Right lobe of liver (tissue), 6 donors: ENCODE results near the gene CHRND. TPM values are rescaled to one million over a fixed set of nuclear protein-coding genes. Genes with fewer than 3 reads are reported as not detected.

Experiments used
- ATAC-seq, 4 donors: fragments of 200-7000 bp; cut with Tn5 transposase; one replicate each; pipeline ENCODE4 v1.9.1; 2020; ENCODE audit warnings: mild to moderate bottlenecking in 4 of 4, moderate library complexity in 4 of 4
- DNase-seq, 3 donors: peaks; one replicate each; pipeline ENCODE4 v3.0.0-alpha.2; 2020
- H3K27ac ChIP-seq, 3 donors: fragments of 200-600 bp; one replicate each; pipeline ENCODE4 v1.8.0; 2022
- H3K27me3 ChIP-seq, 2 donors: fragments of 200-600 bp; one replicate each; pipeline ENCODE4 v1.8.0; 2022
- H3K36me3 ChIP-seq, 4 donors: fragments of 200-600 bp; sonication (generic) in 1 of 4; one replicate each; pipeline versions ENCODE4 v1.5.1 to v1.8.0; 2017 to 2022; ENCODE audit warnings: control low read depth in 1 of 4
- H3K4me1 ChIP-seq, 4 donors: fragments of 200-600 bp; sonication (generic) in 1 of 4; one replicate each; pipeline versions ENCODE4 v1.5.1 to v1.8.0; 2017 to 2022; ENCODE audit warnings: control low read depth in 1 of 4
- H3K4me3 ChIP-seq, 3 donors: fragments of 200-600 bp; one replicate each; pipeline ENCODE4 v1.8.0; 2022
- H3K9me3 ChIP-seq, 4 donors: fragments of 200-600 bp; sonication (generic) in 1 of 4; one replicate each; pipeline versions ENCODE4 v1.5.1 to v1.8.0; 2017 to 2022; ENCODE audit warnings: control low read depth in 1 of 4
- CTCF ChIP-seq, 4 donors: fragments of 200-600 bp in 3 of 4; fragments of 450-650 bp in 1 of 4; IDR thresholded peaks; one replicate each; pipeline versions ENCODE4 v1.5.1 to v1.8.0; 2016 to 2022; ENCODE audit warnings: antibody characterized with exemption in 4 of 4, mild to moderate bottlenecking in 2 of 4
- POLR2A ChIP-seq: fragments of 450-650 bp; IDR thresholded peaks from one replicate; pipeline ENCODE4 v1.6.1; 2017; ENCODE audit warnings: antibody characterized with exemption, mild to moderate bottlenecking
- WGBS: methylation state at CpG from one replicate; pipeline ENCODE4 v1.1.6; 2018; ENCODE audit warnings: low coverage, low lambda C conversion rate; ENCODE audit not compliant: insufficient coverage; ENCODE audit errors: missing lambda C conversion rate; 5-methylcytosine and 5-hydroxymethylcytosine counted together
- intact Hi-C, 2 donors: fragments of 100-400 bp; cut with DNase I; formaldehyde crosslinking; loops; one replicate each; pipeline versions ENCODE4 v1.11.2 to v1.14.1; 2022
- total RNA-seq, 6 experiments: library from RNA; depleted of rRNA in 2 of 6; stranded (reverse); fragments of >200 nt in 2 of 6; fragmentation: NEBNext Ultra II Directional in 3 of 6; extraction: Animal tissue kit (Norgen Biotek cat#: 25700) in 3 of 6; gene quantifications; one replicate each; pipeline versions ENCODE4 v1.1.0 to v1.2.4, GENCODE V29; 2016 to 2023
- donor health status: DM: no; HTN: yes; CAD: no.
- donor health status: DM: no; HTN: no; CAD: no.
- donor health status: DM: no; HTN: no; CAD: no.
- donor health status: DM: no; HTN: yes; CAD: no.
- donor health status: DM: no; HTN: yes; CAD: no.

Gene CHRND
- total RNA-seq, 6 experiments from 2014 or later: not detected

GRCh38 chr2:232543928-232544631 lies 18.1 kb downstream of the CHRND start:
- no peaks in the 10 kb centered on the region for H3K36me3 ChIP-seq
- H3K4me3 ChIP-seq: no peak overlapping the region
- no peak overlapping the region for H3K27ac ChIP-seq
- H3K27me3 ChIP-seq: no peaks in the 10 kb centered on the region
- ATAC-seq (no peak), DNase-seq (peak in 1 of 3 donors; percentile 52)
- no peaks in the 10 kb centered on the region for H3K9me3 ChIP-seq
- intact Hi-C loops: no loop called here
- 92% methylated on average over 5 of the region's 19 CpGs for WGBS
- no peak for TF ChIP-seq POLR2A
- TF ChIP-seq CTCF (IDR thresholded peaks at IDR 0.05): no peak
- no peaks in the 10 kb centered on the region for H3K4me1 ChIP-seq

- Histone ChIP-seq H3K27me3 (no peaks in the 10 kb centered on the region), H3K27ac (no peak overlapping the region), H3K9me3 (no peaks in the 10 kb centered on the region), H3K4me1 (peaks cover 0 to 3% (median 0%) of the 10 kb centered on the region in 4 donors), H3K36me3 (no peaks in the 10 kb centered on the region), H3K4me3 (no peak overlapping the region)
- TF ChIP-seq POLR2A: no peak
- TF ChIP-seq CTCF (IDR thresholded peaks at IDR 0.05): no peak
- WGBS: 88% methylated on average over 5 of the region's 6 CpGs
- intact Hi-C loops: no loop called here
- peak in 1 of 4 donors; percentile 10 for ATAC-seq
- peak in 1 of 3 donors; percentile 29 for DNase-seq
These were observed 18.7 kb downstream of the CHRND start for GRCh38 chr2:232544674-232545073.

GRCh38 chr2:232545511-232546375 lies 19.8 kb downstream of the CHRND start:
- Histone ChIP-seq H3K4me1 (peaks cover 0 to 5% (median 0%) of the 10 kb centered on the region in 4 donors), H3K4me3 (no peak overlapping the region), H3K36me3 (no peaks in the 10 kb centered on the region), H3K27ac (no peak overlapping the region), H3K9me3 (no peaks in the 10 kb centered on the region), H3K27me3 (no peaks in the 10 kb centered on the region)
- no peak for TF ChIP-seq POLR2A
- TF ChIP-seq CTCF (IDR thresholded peaks at IDR 0.05): no peak
- DNase-seq (peak in 1 of 3 donors; percentile 22), ATAC-seq (no peak)
- 83% methylated on average over 5 of the region's 17 CpGs for WGBS
- intact Hi-C loops: no loop called here

- no peak overlapping the region for H3K27ac ChIP-seq
- 92% methylated on average over 6 of the region's 6 CpGs for WGBS
These were observed 22.0 kb downstream of the CHRND start for GRCh38 chr2:232547991-232548390.

More at GRCh38 chr2:232547991-232548390, 22.0 kb downstream of the CHRND start:
- TF ChIP-seq POLR2A (no peak), CTCF (IDR thresholded peaks at IDR 0.05) (no peak)
- DNase-seq: no peak
- intact Hi-C loops: no loop called here
- Histone ChIP-seq H3K27me3 (no peaks in the 10 kb centered on the region), H3K9me3 (no peaks in the 10 kb centered on the region), H3K4me1 (peaks cover 0 to 9% (median 3%) of the 10 kb centered on the region in 4 donors), H3K36me3 (no peaks in the 10 kb centered on the region), H3K4me3 (no peak overlapping the region)
- no peak for ATAC-seq
